ENCODE data around the gene MLPH.

The MLPH gene

GRCh38 chr2:237503201-237503600, 16.1 kb downstream of the MLPH start:
- peak overlapping the region; percentile 34 for H4K91ac ChIP-seq (ENCODE audit: low read length)
- peak overlapping the region; percentile 1 for H2BK120ac ChIP-seq (ENCODE audit: low read depth, low read length)
- H3K18ac ChIP-seq (ENCODE audit: low read depth in 1 of 2, low read length in 2 of 2): peak overlapping the region; percentile 1 to 90
- peak overlapping the region in 1 of 2 experiments; percentile 84 for H3K4ac ChIP-seq (ENCODE audit: low read depth in 1 of 2, low read length in 2 of 2)
- 97% methylated on average over 16 of the region's 16 CpGs for WGBS
- peaks cover 28% of the 10 kb centered on the region for H3K4me1 ChIP-seq (ENCODE audit: control insufficient read depth, insufficient read depth, low read depth, low read length)
- no peak overlapping the region for H2AFZ ChIP-seq (ENCODE audit: low read depth, low read length)
- H3K9me3 ChIP-seq (ENCODE audit: control insufficient read depth, low read length): no peaks in the 10 kb centered on the region
- no peak overlapping the region for H3K4me3 ChIP-seq (ENCODE audit: insufficient read depth in 1 of 2, low read depth in 1 of 2, low read length in 2 of 2)
- H3K9ac ChIP-seq (ENCODE audit: low read length): no peak overlapping the region
- H3K14ac ChIP-seq (ENCODE audit: low read length in 2 of 2): peak overlapping the region in 1 of 2 experiments; percentile 74
- H3K36me3 ChIP-seq (ENCODE audit: control insufficient read depth in 1 of 2, insufficient read depth in 2 of 2, low read depth in 1 of 2, low read length in 2 of 2): peaks cover 0 to 36% of the 10 kb centered on the region in 2 experiments
- H2BK5ac ChIP-seq (ENCODE audit: low read depth, low read length, poor library complexity, severe bottlenecking): no peak overlapping the region
- H3K23ac ChIP-seq (ENCODE audit: low read length in 2 of 2): no peak overlapping the region
- H3K4me2 ChIP-seq (ENCODE audit: low read length, poor library complexity, severe bottlenecking): no peak overlapping the region
- H2AK5ac ChIP-seq (ENCODE audit: low read length, severe bottlenecking): peak overlapping the region; percentile 21
- peak overlapping the region; percentile 45 for H4K8ac ChIP-seq (ENCODE audit: low read length)
- peak overlapping the region in 1 of 2 experiments; percentile 98 for H2BK12ac ChIP-seq (ENCODE audit: low read length in 2 of 2)
- DNase-seq: no peak
- no peak overlapping the region for H2BK15ac ChIP-seq (ENCODE audit: low read depth, poor library complexity, severe bottlenecking)
- H3K79me1 ChIP-seq (replicated peaks; ENCODE audit: low read length, poor library complexity, severe bottlenecking): peaks cover 17% of the 10 kb centered on the region
- no peaks in the 10 kb centered on the region for H3K27me3 ChIP-seq (ENCODE audit: control insufficient read depth in 1 of 2, insufficient read depth in 1 of 2, low read length in 2 of 2)
- H3K27ac ChIP-seq (ENCODE audit: low read length, poor library complexity, severe bottlenecking): peak overlapping the region; percentile 96

DNA sequence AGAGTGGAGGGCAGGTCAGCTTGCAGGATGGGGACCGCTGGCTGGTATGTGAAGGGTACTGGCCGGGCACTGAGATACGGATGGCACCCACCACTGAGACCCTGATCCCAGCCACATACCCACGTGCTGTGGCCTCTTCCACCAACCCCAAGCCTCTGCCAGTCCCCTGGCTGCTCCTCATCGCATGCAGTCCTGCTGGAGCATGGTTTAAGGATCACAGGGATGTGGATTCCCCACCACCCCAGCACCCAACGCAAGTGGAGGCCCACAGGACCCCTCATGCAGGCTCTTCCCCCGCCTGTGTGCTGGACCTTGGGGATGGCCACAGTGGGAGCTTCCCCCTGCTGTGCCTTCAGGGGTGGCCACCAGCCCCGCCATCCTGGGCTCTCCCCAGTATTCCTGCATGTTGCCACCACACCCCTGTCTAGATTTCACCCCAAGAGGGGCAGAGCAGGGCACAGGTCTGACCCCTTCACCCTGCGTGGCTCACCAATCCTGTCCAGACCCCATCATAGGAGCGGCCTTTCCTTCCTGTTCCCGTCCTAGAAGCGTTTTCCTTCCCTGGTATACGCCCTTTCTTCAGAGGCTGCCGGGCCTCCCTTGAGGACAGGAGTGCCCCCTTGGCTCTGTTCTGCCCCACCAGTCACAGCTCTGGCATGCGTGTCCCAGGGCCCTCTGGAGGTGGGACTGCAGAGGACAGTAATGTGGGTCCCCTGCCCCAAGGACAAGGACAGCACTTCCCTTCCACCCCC, 18.3 kb downstream of the MLPH start:
- H3K4me3 ChIP-seq (ENCODE audit: insufficient read depth in 1 of 2, low read depth in 1 of 2, low read length in 2 of 2): no peak overlapping the region
- peak overlapping the region; percentile 86 for H4K91ac ChIP-seq (ENCODE audit: low read length)
- peaks cover 26% of the 10 kb centered on the region for H3K4me1 ChIP-seq (ENCODE audit: control insufficient read depth, insufficient read depth, low read depth, low read length)
- H2BK120ac ChIP-seq (ENCODE audit: low read depth, low read length): no peak overlapping the region
- WGBS: 97% methylated on average over 15 of the region's 15 CpGs
- H3K36me3 ChIP-seq (ENCODE audit: control insufficient read depth in 1 of 2, insufficient read depth in 2 of 2, low read depth in 1 of 2, low read length in 2 of 2): peaks cover 3 to 49% of the 10 kb centered on the region in 2 experiments
- H3K4ac ChIP-seq (ENCODE audit: low read depth in 1 of 2, low read length in 2 of 2): peak overlapping the region; percentile 2 to 71
- peak overlapping the region; percentile 42 for H4K8ac ChIP-seq (ENCODE audit: low read length)
- no peaks in the 10 kb centered on the region for H3K27me3 ChIP-seq (ENCODE audit: control insufficient read depth in 1 of 2, insufficient read depth in 1 of 2, low read length in 2 of 2)
- peak overlapping the region; percentile 46 to 55 for H2BK12ac ChIP-seq (ENCODE audit: low read length in 2 of 2)
- no peak overlapping the region for H3K27ac ChIP-seq (ENCODE audit: low read length, poor library complexity, severe bottlenecking)
- peak overlapping the region in 1 of 2 experiments; percentile 36 for H3K23ac ChIP-seq (ENCODE audit: low read length in 2 of 2)
- H2AFZ ChIP-seq (ENCODE audit: low read depth, low read length): no peak overlapping the region
- H3K14ac ChIP-seq (ENCODE audit: low read length in 2 of 2): peak overlapping the region in 1 of 2 experiments; percentile 23
- peaks cover 22% of the 10 kb centered on the region for H3K79me1 ChIP-seq (replicated peaks; ENCODE audit: low read length, poor library complexity, severe bottlenecking)
- H3K18ac ChIP-seq (ENCODE audit: low read depth in 1 of 2, low read length in 2 of 2): peak overlapping the region; percentile 41 to 49
- H3K9me3 ChIP-seq (ENCODE audit: control insufficient read depth, low read length): no peaks in the 10 kb centered on the region
- peak overlapping the region; percentile 55 for H2BK15ac ChIP-seq (ENCODE audit: low read depth, poor library complexity, severe bottlenecking)
- H3K9ac ChIP-seq (ENCODE audit: low read length): no peak overlapping the region
- peak overlapping the region; percentile 76 for H2AK5ac ChIP-seq (ENCODE audit: low read length, severe bottlenecking)
- H2BK5ac ChIP-seq (ENCODE audit: low read depth, low read length, poor library complexity, severe bottlenecking): no peak overlapping the region
- no peak for DNase-seq
- no peak overlapping the region for H3K4me2 ChIP-seq (ENCODE audit: low read length, poor library complexity, severe bottlenecking)

- 73% methylated on average over 7 of the region's 7 CpGs for WGBS
- Histone ChIP-seq H3K4me1 (ENCODE audit: control insufficient read depth, insufficient read depth, low read depth, low read length) (peaks cover 29% of the 10 kb centered on the region), H4K91ac (ENCODE audit: low read length) (no peak overlapping the region), H3K4ac (ENCODE audit: low read depth in 1 of 2, low read length in 2 of 2) (no peak overlapping the region), H3K23ac (ENCODE audit: low read length in 2 of 2) (no peak overlapping the region), H3K4me3 (ENCODE audit: insufficient read depth in 1 of 2, low read depth in 1 of 2, low read length in 2 of 2) (no peak overlapping the region), H3K18ac (ENCODE audit: low read depth in 1 of 2, low read length in 2 of 2) (no peak overlapping the region), H2BK12ac (ENCODE audit: low read length in 2 of 2) (no peak overlapping the region), H3K9ac (ENCODE audit: low read length) (no peak overlapping the region), H3K4me2 (ENCODE audit: low read length, poor library complexity, severe bottlenecking) (no peak overlapping the region), H3K36me3 (ENCODE audit: control insufficient read depth in 1 of 2, insufficient read depth in 2 of 2, low read depth in 1 of 2, low read length in 2 of 2) (peaks cover 7 to 67% of the 10 kb centered on the region in 2 experiments), H3K79me1 (replicated peaks; ENCODE audit: low read length, poor library complexity, severe bottlenecking) (peaks cover 33% of the 10 kb centered on the region), H2BK15ac (ENCODE audit: low read depth, poor library complexity, severe bottlenecking) (no peak overlapping the region), H2BK5ac (ENCODE audit: low read depth, low read length, poor library complexity, severe bottlenecking) (no peak overlapping the region), H3K14ac (ENCODE audit: low read length in 2 of 2) (no peak overlapping the region), H3K27ac (ENCODE audit: low read length, poor library complexity, severe bottlenecking) (no peak overlapping the region), H3K27me3 (ENCODE audit: control insufficient read depth in 1 of 2, insufficient read depth in 1 of 2, low read length in 2 of 2) (no peaks in the 10 kb centered on the region), H4K8ac (ENCODE audit: low read length) (no peak overlapping the region), H3K9me3 (ENCODE audit: control insufficient read depth, low read length) (no peaks in the 10 kb centered on the region), H2BK120ac (ENCODE audit: low read depth, low read length) (no peak overlapping the region), H2AFZ (ENCODE audit: low read depth, low read length) (no peak overlapping the region), H2AK5ac (ENCODE audit: low read length, severe bottlenecking) (no peak overlapping the region)
- DNase-seq: no peak
Observed at GRCh38 chr2:237507512-237507911, 20.5 kb downstream of the MLPH start.

GRCh38 chr2:237508361-237508760, 21.3 kb downstream of the MLPH start:
- Histone ChIP-seq H3K4me3 (ENCODE audit: insufficient read depth in 1 of 2, low read depth in 1 of 2, low read length in 2 of 2) (no peak overlapping the region), H3K79me1 (replicated peaks; ENCODE audit: low read length, poor library complexity, severe bottlenecking) (peaks cover 36% of the 10 kb centered on the region), H2AFZ (ENCODE audit: low read depth, low read length) (no peak overlapping the region), H2BK12ac (ENCODE audit: low read length in 2 of 2) (peak overlapping the region in 1 of 2 experiments; percentile 87), H3K4ac (ENCODE audit: low read depth in 1 of 2, low read length in 2 of 2) (no peak overlapping the region), H3K27me3 (ENCODE audit: control insufficient read depth in 1 of 2, insufficient read depth in 1 of 2, low read length in 2 of 2) (no peaks in the 10 kb centered on the region), H3K4me1 (ENCODE audit: control insufficient read depth, insufficient read depth, low read depth, low read length) (peaks cover 31% of the 10 kb centered on the region), H3K18ac (ENCODE audit: low read depth in 1 of 2, low read length in 2 of 2) (peak overlapping the region in 1 of 2 experiments; percentile 29), H2BK5ac (ENCODE audit: low read depth, low read length, poor library complexity, severe bottlenecking) (no peak overlapping the region), H3K14ac (ENCODE audit: low read length in 2 of 2) (no peak overlapping the region), H4K91ac (ENCODE audit: low read length) (peak overlapping the region; percentile 65), H4K8ac (ENCODE audit: low read length) (peak overlapping the region; percentile 62), H3K23ac (ENCODE audit: low read length in 2 of 2) (no peak overlapping the region), H2BK120ac (ENCODE audit: low read depth, low read length) (no peak overlapping the region), H2AK5ac (ENCODE audit: low read length, severe bottlenecking) (no peak overlapping the region), H3K4me2 (ENCODE audit: low read length, poor library complexity, severe bottlenecking) (no peak overlapping the region), H3K9me3 (ENCODE audit: control insufficient read depth, low read length) (no peaks in the 10 kb centered on the region), H3K9ac (ENCODE audit: low read length) (no peak overlapping the region), H3K36me3 (ENCODE audit: control insufficient read depth in 1 of 2, insufficient read depth in 2 of 2, low read depth in 1 of 2, low read length in 2 of 2) (peaks cover 7 to 69% of the 10 kb centered on the region in 2 experiments), H3K27ac (ENCODE audit: low read length, poor library complexity, severe bottlenecking) (no peak overlapping the region), H2BK15ac (ENCODE audit: low read depth, poor library complexity, severe bottlenecking) (no peak overlapping the region)
- WGBS: 91% methylated on average over 4 of the region's 4 CpGs
- no peak for DNase-seq
